AG09309 (cell line): ENCODE data around the gene PGLYRP3.
"Not testable (repeated sequence)": the region's sequence is repeated elsewhere in the genome, so short reads cannot be mapped to it uniquely, and the experiment has no call there.

Experiments
- DNase-seq: peaks from one replicate; pipeline ENCODE4 v3.0.0-alpha.2; 2010; ENCODE audit warnings: low read depth
- H3K4me3 ChIP-seq: 2 replicates; pipeline ENCODE4 v1.5.1; 2011; ENCODE audit warnings: mild to moderate bottlenecking, low read depth, low read length, moderate library complexity; ENCODE audit not compliant: control insufficient read depth
- CTCF ChIP-seq: IDR thresholded peaks from 2 replicates; pipeline ENCODE4 v1.5.1; 2011; ENCODE audit warnings: mild to moderate bottlenecking, low read depth, low read length, inconsistent platforms; ENCODE audit not compliant: insufficient read depth, control insufficient read depth; ENCODE audit errors: missing control alignments

Gene PGLYRP3

GRCh38 chr1:153337980-153338853 lies 25.5 kb upstream of the PGLYRP3 start:
- no peak for TF ChIP-seq CTCF
- no peak overlapping the region for H3K4me3 ChIP-seq
- no peak for DNase-seq

GRCh38 chr1:153336650-153337049 lies 23.9 kb upstream of the PGLYRP3 start:
- no peak for DNase-seq
- no peak for TF ChIP-seq CTCF
- no peak overlapping the region for H3K4me3 ChIP-seq

- TF ChIP-seq CTCF: no peak
- DNase-seq: no peak
- H3K4me3 ChIP-seq: no peak overlapping the region
These were observed 21.1 kb upstream of the PGLYRP3 start for GRCh38 chr1:153333902-153334301.

GRCh38 chr1:153324912-153325311 lies 12.2 kb upstream of the PGLYRP3 start:
- no peak for DNase-seq
- no peak for TF ChIP-seq CTCF
- no peak overlapping the region for H3K4me3 ChIP-seq

GRCh38 chr1:153322568-153322967 lies 9.8 kb upstream of the PGLYRP3 start:
- TF ChIP-seq CTCF: no peak
- DNase-seq: no peak
- H3K4me3 ChIP-seq: no peak overlapping the region

GRCh38 chr1:153318145-153318544 lies 5.4 kb upstream of the PGLYRP3 start:
- DNase-seq, H3K4me3 ChIP-seq: not testable (repeated sequence)

GRCh38 chr1:153316013-153316412 lies 3.3 kb upstream of the PGLYRP3 start:
- DNase-seq, H3K4me3 ChIP-seq: not testable (repeated sequence)

GRCh38 chr1:153314388-153314787 lies 1.6 kb upstream of the PGLYRP3 start:
- H3K4me3 ChIP-seq, DNase-seq: not testable (repeated sequence)
